ENCODE results near the gene SRXN1. TPM values are rescaled to one million over a fixed set of nuclear protein-coding genes. Genes with fewer than 3 reads are reported as not detected.

Gene SRXN1
- polyA plus RNA-seq, 2 donors, result 16.7 to 41.0 TPM

DNA sequence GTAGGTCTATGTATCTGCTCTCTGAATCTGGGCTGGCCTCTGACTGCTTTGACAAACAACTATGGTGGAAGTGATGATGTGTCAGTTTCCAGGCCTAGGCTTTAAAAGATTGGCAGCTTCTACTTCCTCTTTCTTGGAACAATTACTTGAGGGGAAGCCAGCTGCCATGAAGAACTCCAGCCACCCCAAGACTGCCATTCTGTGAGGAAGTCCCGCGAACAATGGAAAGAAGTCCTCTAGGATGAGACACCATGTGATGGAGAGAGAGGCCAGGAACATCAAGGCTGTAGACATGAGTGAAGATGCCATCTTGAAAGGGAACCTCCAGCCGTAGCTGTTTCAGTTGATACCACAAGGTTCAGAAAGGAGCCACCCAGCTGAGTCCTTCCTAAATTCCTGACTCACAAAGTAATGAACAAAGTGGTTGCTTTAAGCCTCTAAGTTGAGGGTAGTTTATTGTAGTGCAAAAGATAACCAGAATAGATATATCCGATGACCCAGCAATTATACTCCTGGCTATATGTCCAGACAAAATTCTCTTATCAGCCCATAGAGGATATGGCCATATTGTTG is 27.6 kb downstream of the SRXN1 start:
- Histone ChIP-seq H3K9me3 (ENCODE audit: control insufficient read depth in 2 of 2, insufficient read depth in 1 of 2, low read depth in 1 of 2, low read length in 1 of 2) (no peaks in the 10 kb centered on the region), H3K36me3 (ENCODE audit: control insufficient read depth in 2 of 2, insufficient read depth in 2 of 2, low read length in 1 of 2) (no peaks in the 10 kb centered on the region), H3K27me3 (ENCODE audit: control insufficient read depth in 1 of 2, insufficient read depth in 2 of 2, low read length in 2 of 2) (no peaks in the 10 kb centered on the region), H3K4me1 (ENCODE audit: control insufficient read depth in 2 of 2, insufficient read depth in 2 of 2, low read length in 1 of 2) (no peaks in the 10 kb centered on the region), H3K27ac (ENCODE audit: low read depth in 2 of 2, low read length in 1 of 2) (no peak overlapping the region), H3K4me3 (ENCODE audit: low read depth in 1 of 2, low read length in 2 of 2) (no peak overlapping the region)
- 84 to 88% methylated on average over 4 of the region's 4 CpGs for WGBS, 2 donors

DNA sequence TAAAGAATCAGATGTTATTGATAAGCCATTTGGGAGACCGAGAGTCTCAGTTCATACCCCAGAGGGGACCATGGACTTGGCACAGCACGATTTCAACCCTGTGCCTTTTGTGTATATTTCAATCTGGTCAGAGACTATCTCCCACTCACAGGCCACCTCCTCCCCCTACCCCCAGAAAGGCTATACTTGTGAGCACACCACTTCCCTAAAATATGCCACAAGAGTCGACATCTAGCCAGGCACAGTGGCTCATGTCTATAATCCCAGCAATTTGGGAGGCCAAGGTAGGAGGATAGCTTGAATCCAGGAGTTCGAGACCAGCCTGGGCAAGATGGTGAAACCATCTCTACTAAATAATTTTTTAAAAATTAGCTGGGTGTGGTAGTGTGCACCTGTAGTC is 29.3 kb downstream of the SRXN1 start:
- Histone ChIP-seq H3K4me1 (ENCODE audit: control insufficient read depth in 2 of 2, insufficient read depth in 2 of 2, low read length in 1 of 2) (no peaks in the 10 kb centered on the region), H3K4me3 (ENCODE audit: low read depth in 1 of 2, low read length in 2 of 2) (no peak overlapping the region), H3K9me3 (ENCODE audit: control insufficient read depth in 2 of 2, insufficient read depth in 1 of 2, low read depth in 1 of 2, low read length in 1 of 2) (no peaks in the 10 kb centered on the region), H3K27ac (ENCODE audit: low read depth in 2 of 2, low read length in 1 of 2) (no peak overlapping the region), H3K27me3 (ENCODE audit: control insufficient read depth in 1 of 2, insufficient read depth in 2 of 2, low read length in 2 of 2) (no peaks in the 10 kb centered on the region), H3K36me3 (ENCODE audit: control insufficient read depth in 2 of 2, insufficient read depth in 2 of 2, low read length in 1 of 2) (no peaks in the 10 kb centered on the region)
- 67 to 69% methylated on average over 4 of the region's 4 CpGs for WGBS, 2 donors

DNA sequence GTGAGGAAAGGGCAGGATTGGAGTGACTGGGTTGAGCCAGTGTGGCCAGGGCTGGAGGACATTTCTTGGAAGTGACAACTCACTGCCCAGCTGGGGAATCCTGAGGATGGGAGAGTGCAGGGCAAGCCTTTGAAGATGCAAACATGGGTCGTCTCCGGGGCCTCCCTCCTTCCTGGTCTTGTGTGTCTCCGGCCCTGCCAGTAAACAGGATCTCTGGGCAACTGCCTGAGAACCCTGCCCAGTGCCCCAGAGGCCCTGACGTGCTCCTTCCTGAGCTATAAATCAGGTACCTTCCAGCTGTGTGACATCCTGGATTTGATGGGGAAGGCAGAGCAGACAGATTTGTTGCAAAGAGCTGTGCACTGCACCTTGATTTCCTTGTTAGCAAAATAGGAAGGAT is 30.0 kb downstream of the SRXN1 start:
- WGBS, 2 donors, result 15 to 21% methylated on average over 4 of the region's 4 CpGs
- no peaks in the 10 kb centered on the region for H3K27me3 ChIP-seq (ENCODE audit: control insufficient read depth in 1 of 2, insufficient read depth in 2 of 2, low read length in 2 of 2)
- H3K4me1 ChIP-seq (ENCODE audit: control insufficient read depth in 2 of 2, insufficient read depth in 2 of 2, low read length in 1 of 2), result no peaks in the 10 kb centered on the region
- peaks cover 0 to 4% of the 10 kb centered on the region in 2 donors for H3K9me3 ChIP-seq (ENCODE audit: control insufficient read depth in 2 of 2, insufficient read depth in 1 of 2, low read depth in 1 of 2, low read length in 1 of 2)
- H3K27ac ChIP-seq (ENCODE audit: low read depth in 2 of 2, low read length in 1 of 2), result no peak overlapping the region
- H3K36me3 ChIP-seq (ENCODE audit: control insufficient read depth in 2 of 2, insufficient read depth in 2 of 2, low read length in 1 of 2), result no peaks in the 10 kb centered on the region
- H3K4me3 ChIP-seq (ENCODE audit: low read depth in 1 of 2, low read length in 2 of 2), result no peak overlapping the region

DNA sequence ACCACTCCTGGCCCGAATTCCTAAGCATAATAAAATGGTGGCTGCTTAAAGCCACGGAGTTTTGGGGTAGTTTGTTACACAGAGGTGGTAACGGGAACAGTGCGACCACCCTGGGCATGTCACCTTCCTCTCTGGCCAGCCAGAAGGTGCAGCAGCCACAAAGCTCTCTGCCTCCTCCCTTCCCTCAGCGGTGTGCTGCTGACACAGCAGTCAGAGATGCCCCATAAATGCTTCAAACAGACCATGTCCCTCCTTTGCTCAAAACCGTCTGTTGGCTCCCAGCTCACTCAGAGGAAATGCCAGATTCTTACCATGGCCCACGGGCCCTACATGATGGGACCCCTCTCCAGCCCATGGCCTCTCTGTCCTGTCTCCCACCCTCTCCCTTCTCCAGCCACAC is 30.8 kb downstream of the SRXN1 start:
- 70 to 74% methylated on average over 7 of the region's 7 CpGs for whole genome bisulfite sequencing, 2 donors

DNA sequence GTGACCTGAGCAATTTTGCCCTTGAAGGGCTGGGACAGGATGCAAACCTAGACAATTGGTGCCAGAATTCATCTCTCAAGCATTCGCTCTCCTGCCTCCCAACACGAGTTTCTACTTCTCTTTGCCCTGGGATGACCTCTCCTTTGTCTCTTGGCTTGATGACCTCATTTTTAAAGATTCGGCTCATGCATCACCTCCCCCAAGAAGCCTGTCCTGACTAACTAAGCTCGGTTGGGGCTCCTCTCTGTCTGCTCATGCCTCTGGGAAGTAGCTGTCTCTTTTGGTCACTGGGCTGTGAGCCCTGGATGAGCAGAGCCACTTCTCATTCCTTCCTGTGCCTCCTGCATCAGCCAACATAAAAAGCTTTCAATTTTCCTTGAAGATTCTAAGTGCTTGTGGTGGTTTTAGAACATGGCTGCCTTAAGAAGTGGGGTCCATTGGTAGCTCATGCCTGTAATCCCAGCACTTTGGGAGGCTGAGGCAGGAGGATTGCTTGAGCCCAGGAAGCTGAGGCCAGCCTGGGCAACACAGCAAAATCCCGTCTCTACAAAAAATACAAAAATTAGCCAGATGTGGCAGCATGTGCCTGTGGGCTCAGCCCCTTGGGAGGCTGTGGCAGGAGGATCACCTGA is 31.8 kb downstream of the SRXN1 start:
- Histone ChIP-seq H3K36me3 (ENCODE audit: control insufficient read depth in 2 of 2, insufficient read depth in 2 of 2, low read length in 1 of 2) (no peaks in the 10 kb centered on the region), H3K27ac (ENCODE audit: low read depth in 2 of 2, low read length in 1 of 2) (no peak overlapping the region), H3K27me3 (ENCODE audit: control insufficient read depth in 1 of 2, insufficient read depth in 2 of 2, low read length in 2 of 2) (no peaks in the 10 kb centered on the region), H3K4me1 (ENCODE audit: control insufficient read depth in 2 of 2, insufficient read depth in 2 of 2, low read length in 1 of 2) (no peaks in the 10 kb centered on the region), H3K9me3 (ENCODE audit: control insufficient read depth in 2 of 2, insufficient read depth in 1 of 2, low read depth in 1 of 2, low read length in 1 of 2) (peaks cover 0 to 7% of the 10 kb centered on the region in 2 donors), H3K4me3 (ENCODE audit: low read depth in 1 of 2, low read length in 2 of 2) (no peak overlapping the region)
- WGBS, 2 donors, result 43 to 47% methylated on average over 5 of the region's 5 CpGs

More for the DNA sequence above, 30.8 kb downstream of the SRXN1 start:
- no peaks in the 10 kb centered on the region for H3K36me3 ChIP-seq (ENCODE audit: control insufficient read depth in 2 of 2, insufficient read depth in 2 of 2, low read length in 1 of 2)
- peaks cover 0 to 7% of the 10 kb centered on the region in 2 donors for H3K9me3 ChIP-seq (ENCODE audit: control insufficient read depth in 2 of 2, insufficient read depth in 1 of 2, low read depth in 1 of 2, low read length in 1 of 2)
- no peaks in the 10 kb centered on the region for H3K27me3 ChIP-seq (ENCODE audit: control insufficient read depth in 1 of 2, insufficient read depth in 2 of 2, low read length in 2 of 2)
- H3K27ac ChIP-seq (ENCODE audit: low read depth in 2 of 2, low read length in 1 of 2), result no peak overlapping the region
- no peak overlapping the region for H3K4me3 ChIP-seq (ENCODE audit: low read depth in 1 of 2, low read length in 2 of 2)
- H3K4me1 ChIP-seq (ENCODE audit: control insufficient read depth in 2 of 2, insufficient read depth in 2 of 2, low read length in 1 of 2), result no peaks in the 10 kb centered on the region

DNA sequence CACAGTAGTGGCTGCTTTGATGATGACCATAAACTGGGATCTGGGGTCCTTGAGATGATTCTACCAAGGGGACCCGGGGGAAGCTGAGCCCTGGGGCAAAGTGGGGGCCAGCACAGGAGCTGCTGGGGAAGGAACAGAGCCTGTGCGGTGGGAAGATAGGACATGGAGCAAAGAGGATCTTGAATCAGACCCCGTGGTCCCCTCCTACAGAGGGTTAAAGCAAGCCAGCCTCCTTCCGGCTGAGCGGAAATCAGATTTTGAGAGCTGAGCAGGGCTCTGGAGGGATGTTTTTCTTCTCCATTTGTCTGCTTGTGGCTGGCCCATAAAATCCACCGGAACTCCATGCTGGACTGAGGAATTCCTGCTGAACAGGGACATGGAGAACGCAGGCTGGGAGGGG is 32.8 kb downstream of the SRXN1 start:
- H3K27ac ChIP-seq (ENCODE audit: low read depth in 2 of 2, low read length in 1 of 2), result no peak overlapping the region
- WGBS, 2 donors, result 47 to 63% methylated on average over 7 of the region's 7 CpGs
- no peaks in the 10 kb centered on the region for H3K36me3 ChIP-seq (ENCODE audit: control insufficient read depth in 2 of 2, insufficient read depth in 2 of 2, low read length in 1 of 2)
- H3K27me3 ChIP-seq (ENCODE audit: control insufficient read depth in 1 of 2, insufficient read depth in 2 of 2, low read length in 2 of 2), result no peaks in the 10 kb centered on the region
- H3K4me1 ChIP-seq (ENCODE audit: control insufficient read depth in 2 of 2, insufficient read depth in 2 of 2, low read length in 1 of 2), result no peaks in the 10 kb centered on the region
- H3K4me3 ChIP-seq (ENCODE audit: low read depth in 1 of 2, low read length in 2 of 2), result no peak overlapping the region
- H3K9me3 ChIP-seq (ENCODE audit: control insufficient read depth in 2 of 2, insufficient read depth in 1 of 2, low read depth in 1 of 2, low read length in 1 of 2), result peaks cover 0 to 7% of the 10 kb centered on the region in 2 donors

DNA sequence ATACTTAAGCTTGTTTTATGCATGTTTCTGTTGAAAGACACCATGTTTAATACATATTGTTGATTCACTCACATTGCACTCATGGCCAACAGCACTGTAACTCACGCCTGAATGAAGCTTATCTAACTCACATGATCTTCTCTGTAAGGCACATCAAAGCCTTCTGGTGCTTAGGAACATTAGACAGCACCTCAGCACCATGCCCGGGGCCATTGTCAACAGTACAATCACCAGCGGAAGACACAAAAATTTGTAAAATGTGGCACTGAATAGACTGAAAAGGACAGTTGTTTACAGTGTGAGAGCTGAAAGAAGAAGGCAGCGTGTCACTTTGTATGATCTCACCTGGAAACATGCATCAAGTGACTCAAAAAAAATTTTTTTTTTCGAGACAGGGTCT is 34.0 kb downstream of the SRXN1 start:
- Histone ChIP-seq H3K4me1 (ENCODE audit: control insufficient read depth in 2 of 2, insufficient read depth in 2 of 2, low read length in 1 of 2) (no peaks in the 10 kb centered on the region), H3K4me3 (ENCODE audit: low read depth in 1 of 2, low read length in 2 of 2) (no peak overlapping the region), H3K9me3 (ENCODE audit: control insufficient read depth in 2 of 2, insufficient read depth in 1 of 2, low read depth in 1 of 2, low read length in 1 of 2) (peaks cover 0 to 7% of the 10 kb centered on the region in 2 donors), H3K27ac (ENCODE audit: low read depth in 2 of 2, low read length in 1 of 2) (no peak overlapping the region), H3K27me3 (ENCODE audit: control insufficient read depth in 1 of 2, insufficient read depth in 2 of 2, low read length in 2 of 2) (no peaks in the 10 kb centered on the region), H3K36me3 (ENCODE audit: control insufficient read depth in 2 of 2, insufficient read depth in 2 of 2, low read length in 1 of 2) (no peaks in the 10 kb centered on the region)
- 47 to 55% methylated on average over 5 of the region's 5 CpGs for WGBS, 2 donors

DNA sequence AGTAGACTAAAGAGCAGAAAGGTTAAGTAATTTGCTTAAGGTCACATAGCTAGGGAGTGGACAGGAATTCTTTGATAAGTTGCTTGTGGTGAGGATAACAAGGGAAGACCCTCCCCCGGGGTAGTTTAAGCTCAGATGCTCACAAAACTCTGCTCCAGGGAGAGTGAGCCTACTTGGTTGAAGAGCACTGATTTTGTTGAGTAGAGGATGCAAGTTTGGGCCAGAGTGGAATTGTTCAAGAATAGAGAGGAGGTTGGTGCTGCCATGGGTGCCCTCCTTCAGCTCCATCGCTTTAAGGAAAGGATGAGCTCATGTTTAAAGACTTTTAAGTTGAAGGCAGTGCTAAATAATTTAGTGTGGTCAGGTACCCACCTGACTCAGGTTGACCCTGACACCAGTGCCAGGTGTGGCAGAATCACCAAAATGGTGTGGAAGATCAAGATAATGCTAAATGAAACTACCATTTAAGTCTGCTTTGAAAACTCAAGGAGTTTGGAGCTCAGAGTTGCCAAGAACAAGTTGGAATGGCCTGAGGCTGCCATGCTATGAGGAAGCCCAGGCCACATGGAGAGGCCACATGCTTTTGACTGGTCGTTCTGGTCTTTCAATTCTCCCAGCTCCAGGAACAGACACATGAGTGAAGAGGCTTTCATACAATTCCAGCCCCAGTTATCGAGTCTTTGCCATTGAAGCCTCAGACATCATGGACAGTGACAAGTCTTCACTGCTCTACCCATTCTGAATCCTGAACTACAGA is 34.9 kb downstream of the SRXN1 start:
- H3K27me3 ChIP-seq (ENCODE audit: control insufficient read depth in 1 of 2, insufficient read depth in 2 of 2, low read length in 2 of 2), result no peaks in the 10 kb centered on the region

DNA sequence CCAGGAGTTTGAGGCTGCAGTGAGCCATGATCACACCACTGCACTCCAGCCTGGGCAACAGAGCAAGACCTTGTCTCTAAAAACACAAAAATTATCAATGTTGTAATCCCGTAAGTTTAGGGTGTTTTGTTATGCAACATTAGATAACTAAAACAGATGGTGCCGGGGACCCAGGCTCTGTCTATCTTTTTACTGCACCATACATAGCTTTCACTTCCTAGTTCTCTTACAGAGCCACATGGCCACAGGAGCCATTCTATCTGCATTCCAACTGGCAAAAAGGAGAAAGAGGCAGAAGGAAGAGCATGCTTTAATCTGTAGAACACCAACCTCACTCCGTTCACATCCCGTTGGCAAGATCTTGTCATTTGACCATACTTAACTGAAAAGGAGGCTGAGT is 37.5 kb downstream of the SRXN1 start:
- H3K4me3 ChIP-seq (ENCODE audit: low read depth in 1 of 2, low read length in 2 of 2), result no peak overlapping the region
- H3K27me3 ChIP-seq (ENCODE audit: control insufficient read depth in 1 of 2, insufficient read depth in 2 of 2, low read length in 2 of 2), result peaks cover 0 to 2% of the 10 kb centered on the region in 2 donors
- H3K4me1 ChIP-seq (ENCODE audit: control insufficient read depth in 2 of 2, insufficient read depth in 2 of 2, low read length in 1 of 2), result peaks cover 0 to 3% of the 10 kb centered on the region in 2 donors
- 81 to 85% methylated on average over 4 of the region's 4 CpGs for WGBS, 2 donors
- peaks cover 0 to 7% of the 10 kb centered on the region in 2 donors for H3K9me3 ChIP-seq (ENCODE audit: control insufficient read depth in 2 of 2, insufficient read depth in 1 of 2, low read depth in 1 of 2, low read length in 1 of 2)
- no peaks in the 10 kb centered on the region for H3K36me3 ChIP-seq (ENCODE audit: control insufficient read depth in 2 of 2, insufficient read depth in 2 of 2, low read length in 1 of 2)
- no peak overlapping the region for H3K27ac ChIP-seq (ENCODE audit: low read depth in 2 of 2, low read length in 1 of 2)

More for the DNA sequence above, 34.9 kb downstream of the SRXN1 start:
- H3K36me3 ChIP-seq (ENCODE audit: control insufficient read depth in 2 of 2, insufficient read depth in 2 of 2, low read length in 1 of 2), result no peaks in the 10 kb centered on the region
- WGBS, 2 donors, result 72 to 87% methylated on average over 4 of the region's 4 CpGs
- H3K27ac ChIP-seq (ENCODE audit: low read depth in 2 of 2, low read length in 1 of 2), result no peak overlapping the region
- peaks cover 0 to 7% of the 10 kb centered on the region in 2 donors for H3K9me3 ChIP-seq (ENCODE audit: control insufficient read depth in 2 of 2, insufficient read depth in 1 of 2, low read depth in 1 of 2, low read length in 1 of 2)
- H3K4me1 ChIP-seq (ENCODE audit: control insufficient read depth in 2 of 2, insufficient read depth in 2 of 2, low read length in 1 of 2), result peaks cover 0 to under 1% of the 10 kb centered on the region in 2 donors
- no peak overlapping the region for H3K4me3 ChIP-seq (ENCODE audit: low read depth in 1 of 2, low read length in 2 of 2)
